Thyroid gland (tissue), 4 donors: Measurements from ENCODE around the gene WDR86.

Source experiments
- CTCF ChIP-seq, 6 experiments: fragments of 200-600 bp in 3 of 6; fragments of 450-650 bp in 3 of 6; sonication (generic) in 3 of 6; IDR thresholded peaks; one replicate each; pipeline ENCODE4 v1.5.1; 2016 to 2019; ENCODE audit warnings: antibody characterized with exemption in 6 of 6, mild to moderate bottlenecking in 2 of 6, inconsistent platforms in 1 of 6, moderate library complexity in 1 of 6
- POLR2A ChIP-seq, 2 donors: fragments of 450-650 bp; IDR thresholded peaks; one replicate each; pipeline ENCODE4 v1.6.1; 2017; ENCODE audit warnings: antibody characterized with exemption in 2 of 2, mild to moderate bottlenecking in 2 of 2, moderate library complexity in 1 of 2

- no peak for TF ChIP-seq POLR2A (IDR thresholded peaks at IDR 0.05)
- TF ChIP-seq CTCF (IDR thresholded peaks at IDR 0.05): no peak
These were observed 41.3 kb upstream of the WDR86 start for GRCh38 chr7:151451156-151451555.
